Esophagus (tissue), 2 donors: Measurements from ENCODE around the gene PFKP. TPM values are rescaled to one million over a fixed set of nuclear protein-coding genes. Genes with fewer than 3 reads are reported as not detected.

ENCODE experiments used
- H3K27ac ChIP-seq, 2 donors: one replicate each; pipeline ENCODE4 v1.5.1; 2013; ENCODE audit warnings: low read depth in 2 of 2, mild to moderate bottlenecking in 2 of 2, inconsistent platforms in 1 of 2, low read length in 1 of 2, moderate library complexity in 1 of 2
- H3K27me3 ChIP-seq, 2 donors: one replicate each; pipeline ENCODE4 v1.6.1; 2013; ENCODE audit warnings: low read length in 2 of 2, control low read depth in 1 of 2, mild to moderate bottlenecking in 1 of 2; ENCODE audit not compliant: insufficient read depth in 2 of 2, control insufficient read depth in 1 of 2
- H3K36me3 ChIP-seq, 2 donors: one replicate each; pipeline ENCODE4 v1.6.1; 2013; ENCODE audit warnings: low read length in 1 of 2; ENCODE audit not compliant: control insufficient read depth in 2 of 2, insufficient read depth in 2 of 2
- H3K4me1 ChIP-seq, 2 donors: one replicate each; pipeline ENCODE4 v1.6.1; 2013; ENCODE audit warnings: low read length in 1 of 2; ENCODE audit not compliant: control insufficient read depth in 2 of 2, insufficient read depth in 2 of 2
- H3K4me3 ChIP-seq, 2 donors: one replicate each; pipeline ENCODE4 v1.5.1; 2013; ENCODE audit warnings: low read length in 2 of 2, mild to moderate bottlenecking in 2 of 2, low read depth in 1 of 2, moderate library complexity in 1 of 2
- H3K9me3 ChIP-seq, 2 donors: one replicate each; pipeline ENCODE4 v1.6.1; 2013; ENCODE audit warnings: mild to moderate bottlenecking in 2 of 2, low read depth in 1 of 2, low read length in 1 of 2, moderate library complexity in 1 of 2; ENCODE audit not compliant: control insufficient read depth in 2 of 2, insufficient read depth in 1 of 2
- WGBS, 2 donors: extraction: QIAGEN DNeasy Blood & Tissue Kit; methylation state at CpG; one replicate each; pipeline ENCODE4 v1.1.7; 2013; 5-methylcytosine and 5-hydroxymethylcytosine counted together
- polyA plus RNA-seq, 2 donors: library from polyadenylated mRNA; stranded (reverse); fragments of 200-250 nt; gene quantifications; one replicate each; pipeline ENCODE4 v1.2.3, GENCODE V29; 2013
- donor health status: healthy with polysubstance abuse.
- donor health status: Bipolar disorder and iron deficiency.

Gene PFKP
- polyA plus RNA-seq, 2 donors = 43.9 to 66.9 TPM

- no peaks in the 10 kb centered on the region for H3K9me3 ChIP-seq
- 92 to 97% methylated on average over 21 of the region's 21 CpGs for WGBS, 2 donors
- no peak overlapping the region for H3K4me3 ChIP-seq
- H3K4me1 ChIP-seq = peaks cover 6 to 17% of the 10 kb centered on the region in 2 donors
- H3K36me3 ChIP-seq = peaks cover 7 to 46% of the 10 kb centered on the region in 2 donors
- no peak overlapping the region for H3K27ac ChIP-seq
- no peaks in the 10 kb centered on the region for H3K27me3 ChIP-seq
These were observed 41.3 kb downstream of the PFKP start for GRCh38 chr10:3108575-3109105.

- Histone ChIP-seq H3K4me1 (peaks cover 6 to 16% of the 10 kb centered on the region in 2 donors), H3K9me3 (no peaks in the 10 kb centered on the region), H3K36me3 (peaks cover 7 to 45% of the 10 kb centered on the region in 2 donors), H3K27me3 (no peaks in the 10 kb centered on the region), H3K4me3 (no peak overlapping the region), H3K27ac (peak overlapping the region in 1 of 2 donors; percentile 26)
- 94 to 95% methylated on average over 21 of the region's 21 CpGs for WGBS, 2 donors
These were observed 41.8 kb downstream of the PFKP start for GRCh38 chr10:3109196-3109595.

- Histone ChIP-seq H3K27ac (peak overlapping the region in 1 of 2 donors; percentile 26), H3K27me3 (no peaks in the 10 kb centered on the region), H3K36me3 (peaks cover 10 to 46% of the 10 kb centered on the region in 2 donors), H3K9me3 (no peaks in the 10 kb centered on the region), H3K4me1 (peaks cover 6 to 16% of the 10 kb centered on the region in 2 donors), H3K4me3 (no peak overlapping the region)
- WGBS, 2 donors = 92 to 94% methylated on average over 12 of the region's 12 CpGs
These were observed 42.3 kb downstream of the PFKP start for GRCh38 chr10:3109633-3110032.

DNA sequence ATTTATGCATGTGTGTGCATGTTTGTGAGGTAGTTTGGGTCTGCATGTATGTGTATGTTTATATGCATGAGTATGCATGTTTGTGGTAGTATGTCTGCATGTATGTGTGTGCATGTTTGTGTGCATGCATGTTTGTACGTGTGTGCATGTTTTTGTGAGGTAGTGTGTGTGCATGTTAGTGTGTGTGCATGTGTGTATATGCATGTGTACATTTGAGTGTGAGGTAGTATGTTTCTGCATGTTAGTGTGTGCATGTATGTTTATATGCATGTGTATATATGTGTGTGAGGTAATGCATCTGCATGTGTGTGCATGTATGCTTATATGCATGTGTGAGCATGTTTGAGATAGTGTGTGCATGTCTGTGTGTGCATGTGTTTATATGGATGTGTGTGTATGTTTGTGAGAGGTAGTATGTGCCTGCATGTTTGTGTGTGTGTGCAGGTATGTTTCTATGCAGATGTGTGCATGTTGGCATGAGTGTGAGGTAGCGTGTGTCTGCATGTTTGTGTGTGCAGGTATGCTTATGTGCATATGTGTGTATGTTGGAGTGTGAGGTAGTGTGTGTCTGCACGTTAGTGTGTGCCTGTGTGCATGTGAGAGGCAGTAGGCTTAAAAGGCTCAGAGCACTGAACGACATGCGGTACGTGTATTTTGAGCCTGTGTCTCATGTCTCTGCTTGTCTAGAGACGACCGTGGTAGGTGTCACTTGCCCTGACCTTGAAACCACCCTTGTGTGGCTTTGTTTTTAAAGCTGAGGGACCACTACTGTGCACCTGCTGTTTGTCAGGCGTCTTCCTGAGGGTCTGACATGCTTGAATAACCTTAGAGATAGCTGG, 43.7 kb downstream of the PFKP start:
- H3K9me3 ChIP-seq = no peaks in the 10 kb centered on the region
- 66 to 79% methylated on average over 9 of the region's 9 CpGs for WGBS, 2 donors
- H3K4me1 ChIP-seq = peaks cover 6 to 16% of the 10 kb centered on the region in 2 donors
- H3K27ac ChIP-seq = no peak overlapping the region
- no peaks in the 10 kb centered on the region for H3K27me3 ChIP-seq
- H3K4me3 ChIP-seq = no peak overlapping the region
- H3K36me3 ChIP-seq = peaks cover 10 to 45% of the 10 kb centered on the region in 2 donors

GRCh38 chr10:3111621-3112163, 44.3 kb downstream of the PFKP start:
- no peak overlapping the region for H3K4me3 ChIP-seq
- 55 to 59% methylated on average over 15 of the region's 15 CpGs for WGBS, 2 donors

GRCh38 chr10:3113343-3113720, 46.0 kb downstream of the PFKP start:
- peaks cover 6 to 16% of the 10 kb centered on the region in 2 donors for H3K4me1 ChIP-seq
- H3K9me3 ChIP-seq = no peaks in the 10 kb centered on the region
- H3K4me3 ChIP-seq = no peak overlapping the region
- H3K36me3 ChIP-seq = peaks cover 10 to 54% of the 10 kb centered on the region in 2 donors
- H3K27ac ChIP-seq = no peak overlapping the region
- 91 to 96% methylated on average over 19 of the region's 19 CpGs for WGBS, 2 donors
- H3K27me3 ChIP-seq = no peaks in the 10 kb centered on the region

More at GRCh38 chr10:3111621-3112163, 44.3 kb downstream of the PFKP start:
- Histone ChIP-seq H3K36me3 (peaks cover 10 to 45% of the 10 kb centered on the region in 2 donors), H3K27ac (peak overlapping the region in 1 of 2 donors; percentile 7), H3K9me3 (no peaks in the 10 kb centered on the region), H3K27me3 (no peaks in the 10 kb centered on the region), H3K4me1 (peaks cover 6 to 16% of the 10 kb centered on the region in 2 donors)

- no peaks in the 10 kb centered on the region for H3K9me3 ChIP-seq
- no peaks in the 10 kb centered on the region for H3K27me3 ChIP-seq
- peak overlapping the region in 1 of 2 donors; percentile 60 for H3K27ac ChIP-seq
- H3K4me3 ChIP-seq = no peak overlapping the region
- 58 to 69% methylated on average over 8 of the region's 8 CpGs for WGBS, 2 donors
- H3K4me1 ChIP-seq = peaks cover 0 to 6% of the 10 kb centered on the region in 2 donors
- H3K36me3 ChIP-seq = peaks cover 4 to 51% of the 10 kb centered on the region in 2 donors
These were observed 48.3 kb downstream of the PFKP start for GRCh38 chr10:3115685-3116084.

DNA sequence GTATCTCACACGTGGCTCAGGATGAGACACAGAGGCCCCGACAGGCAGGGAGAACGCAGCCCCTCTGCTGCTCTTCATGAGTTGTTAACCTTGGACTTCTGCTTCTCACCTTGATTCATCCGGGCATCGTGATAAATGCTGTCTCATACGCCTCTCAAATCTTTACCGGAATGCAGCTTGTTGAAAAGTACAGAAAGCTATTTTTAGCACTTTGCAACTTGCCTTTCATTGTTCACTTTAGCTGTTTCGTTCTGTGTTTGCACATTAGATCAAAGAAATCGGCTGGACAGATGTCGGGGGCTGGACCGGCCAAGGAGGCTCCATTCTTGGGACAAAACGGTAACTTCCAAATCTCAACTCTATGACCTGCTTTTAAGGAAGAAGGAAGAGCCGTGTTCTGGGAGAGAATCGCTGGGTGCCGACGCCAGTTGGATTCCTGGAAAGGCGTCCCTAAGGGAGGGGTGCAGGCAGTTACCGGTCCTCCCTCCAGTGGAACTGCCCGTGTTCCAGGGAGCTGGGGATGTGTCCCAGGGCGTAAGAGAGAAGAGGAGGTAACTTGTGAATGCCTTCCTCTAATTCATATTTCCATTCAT, 49.3 kb downstream of the PFKP start:
- Histone ChIP-seq H3K27me3 (no peaks in the 10 kb centered on the region), H3K4me1 (no peaks in the 10 kb centered on the region), H3K4me3 (no peak overlapping the region), H3K36me3 (peaks cover 4 to 54% of the 10 kb centered on the region in 2 donors), H3K9me3 (no peaks in the 10 kb centered on the region), H3K27ac (no peak overlapping the region)
- WGBS, 2 donors = 71 to 84% methylated on average over 20 of the region's 20 CpGs

DNA sequence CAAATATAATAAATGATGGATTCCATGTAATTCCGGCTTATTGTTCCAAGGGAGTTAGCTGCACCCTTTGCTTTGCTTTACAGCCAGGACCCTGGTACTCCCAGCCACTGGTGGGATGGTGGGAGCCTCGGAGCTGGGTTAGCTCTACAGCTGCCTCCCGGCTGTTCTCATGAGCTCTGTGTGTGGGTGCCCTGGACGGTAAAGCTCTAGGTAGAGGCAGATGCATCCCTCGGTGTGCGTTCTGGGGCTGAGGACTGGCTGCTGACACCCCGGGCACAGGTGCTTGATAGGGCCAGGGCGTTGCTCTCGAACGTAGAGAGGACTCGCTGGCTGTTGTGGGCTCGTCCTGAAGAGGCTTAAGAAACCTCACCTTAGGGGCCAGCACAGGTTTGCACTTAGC, 50.1 kb downstream of the PFKP start:
- H3K36me3 ChIP-seq = peaks cover 5 to 52% of the 10 kb centered on the region in 2 donors
- no peak overlapping the region for H3K27ac ChIP-seq
- no peaks in the 10 kb centered on the region for H3K27me3 ChIP-seq
- H3K4me1 ChIP-seq = no peaks in the 10 kb centered on the region
- no peak overlapping the region for H3K4me3 ChIP-seq
- 96 to 97% methylated on average over 12 of the region's 12 CpGs for WGBS, 2 donors
- no peaks in the 10 kb centered on the region for H3K9me3 ChIP-seq
